GM12801 (cell line): ENCODE results near the gene GPR157.

Source experiments
- TF ChIP-seq, protein P1 (sequence below): IDR thresholded peaks from one replicate; pipeline ENCODE4 v1.5.1; 2011; ENCODE audit warnings: control low read depth; ENCODE audit not compliant: insufficient read length; ENCODE audit errors: extremely low read depth

Gene GPR157

DNA sequence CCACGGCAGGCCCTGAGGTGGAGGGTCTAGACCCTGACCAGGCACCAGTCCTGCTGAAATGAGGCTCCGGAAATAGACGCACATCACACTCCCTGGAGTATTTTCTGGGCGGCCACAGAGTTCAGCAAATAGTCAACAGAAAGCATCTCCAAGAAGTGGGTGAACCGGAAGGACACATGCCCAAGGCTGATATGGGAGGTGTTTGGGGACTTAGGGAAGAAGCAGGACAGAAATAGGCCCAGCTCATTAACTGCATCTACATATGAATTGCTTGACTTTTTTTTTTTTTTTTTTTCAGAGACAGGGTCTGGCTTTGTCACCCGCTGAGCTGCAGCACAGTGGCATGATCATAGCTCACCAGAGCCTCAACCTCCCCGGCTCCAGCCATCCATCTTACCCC lies 36.5 kb upstream of the GPR157 start:
- TF ChIP-seq, protein P1, sequence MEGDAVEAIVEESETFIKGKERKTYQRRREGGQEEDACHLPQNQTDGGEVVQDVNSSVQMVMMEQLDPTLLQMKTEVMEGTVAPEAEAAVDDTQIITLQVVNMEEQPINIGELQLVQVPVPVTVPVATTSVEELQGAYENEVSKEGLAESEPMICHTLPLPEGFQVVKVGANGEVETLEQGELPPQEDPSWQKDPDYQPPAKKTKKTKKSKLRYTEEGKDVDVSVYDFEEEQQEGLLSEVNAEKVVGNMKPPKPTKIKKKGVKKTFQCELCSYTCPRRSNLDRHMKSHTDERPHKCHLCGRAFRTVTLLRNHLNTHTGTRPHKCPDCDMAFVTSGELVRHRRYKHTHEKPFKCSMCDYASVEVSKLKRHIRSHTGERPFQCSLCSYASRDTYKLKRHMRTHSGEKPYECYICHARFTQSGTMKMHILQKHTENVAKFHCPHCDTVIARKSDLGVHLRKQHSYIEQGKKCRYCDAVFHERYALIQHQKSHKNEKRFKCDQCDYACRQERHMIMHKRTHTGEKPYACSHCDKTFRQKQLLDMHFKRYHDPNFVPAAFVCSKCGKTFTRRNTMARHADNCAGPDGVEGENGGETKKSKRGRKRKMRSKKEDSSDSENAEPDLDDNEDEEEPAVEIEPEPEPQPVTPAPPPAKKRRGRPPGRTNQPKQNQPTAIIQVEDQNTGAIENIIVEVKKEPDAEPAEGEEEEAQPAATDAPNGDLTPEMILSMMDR: no peak

DNA sequence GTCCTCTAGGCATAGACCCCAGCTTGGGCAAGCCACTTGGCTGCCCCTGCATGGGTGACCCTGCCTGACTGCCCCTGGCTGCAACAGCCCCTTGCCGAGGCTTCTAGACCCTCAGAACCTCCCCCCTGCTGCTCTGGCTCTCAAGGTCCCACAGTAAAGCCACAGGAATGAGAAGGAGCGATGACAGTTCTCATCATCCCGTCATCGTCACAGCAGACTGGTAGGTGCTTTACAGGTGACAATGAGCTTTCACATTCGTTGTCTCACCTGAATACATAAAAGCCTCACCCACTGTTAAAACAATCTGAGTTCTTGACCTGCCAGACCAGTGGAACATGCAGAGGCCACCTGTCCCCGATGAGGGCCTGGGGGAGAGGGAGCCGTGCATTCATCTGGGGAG lies 36.0 kb upstream of the GPR157 start:
- TF ChIP-seq, protein P1: no peak

DNA sequence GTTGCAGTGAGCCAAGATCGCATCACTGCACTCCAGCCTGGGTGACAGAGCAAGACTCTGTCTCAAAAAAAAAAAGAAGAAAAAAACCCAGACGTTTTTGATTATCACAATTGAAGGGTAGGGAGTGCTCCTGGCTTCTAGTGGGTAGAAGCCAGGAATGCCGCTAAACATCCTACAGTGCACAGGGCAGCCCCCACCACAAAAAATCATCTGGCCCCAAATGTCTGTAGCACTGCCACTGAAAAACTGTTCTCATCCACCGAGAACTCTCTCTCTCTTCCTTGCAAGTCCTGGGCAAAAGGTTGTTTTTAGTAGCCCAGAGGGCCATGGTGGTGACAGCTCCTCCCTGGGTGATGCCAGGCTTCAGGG lies 35.6 kb upstream of the GPR157 start:
- TF ChIP-seq, protein P1: no peak

DNA sequence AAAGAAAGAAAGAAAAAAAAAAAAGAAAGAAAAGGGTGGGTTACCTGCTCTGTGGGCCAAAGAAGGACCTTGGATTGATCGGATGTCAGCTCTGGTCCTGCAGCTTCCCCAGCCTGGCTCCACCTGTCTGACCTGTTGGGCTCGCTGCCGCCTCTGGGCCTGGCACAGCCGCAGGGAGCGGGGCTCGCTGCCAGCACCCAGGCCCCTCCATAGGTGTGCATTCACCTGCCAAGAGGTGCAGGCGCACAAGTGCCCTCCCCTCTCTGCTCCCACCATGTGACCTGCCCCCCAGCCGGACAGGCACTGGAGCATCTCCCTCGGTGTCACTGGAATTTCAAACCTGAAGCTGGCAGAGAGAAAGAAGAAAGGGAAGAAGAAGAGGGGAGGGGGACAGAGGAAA lies 33.1 kb upstream of the GPR157 start:
- TF ChIP-seq, protein P1: no peak

DNA sequence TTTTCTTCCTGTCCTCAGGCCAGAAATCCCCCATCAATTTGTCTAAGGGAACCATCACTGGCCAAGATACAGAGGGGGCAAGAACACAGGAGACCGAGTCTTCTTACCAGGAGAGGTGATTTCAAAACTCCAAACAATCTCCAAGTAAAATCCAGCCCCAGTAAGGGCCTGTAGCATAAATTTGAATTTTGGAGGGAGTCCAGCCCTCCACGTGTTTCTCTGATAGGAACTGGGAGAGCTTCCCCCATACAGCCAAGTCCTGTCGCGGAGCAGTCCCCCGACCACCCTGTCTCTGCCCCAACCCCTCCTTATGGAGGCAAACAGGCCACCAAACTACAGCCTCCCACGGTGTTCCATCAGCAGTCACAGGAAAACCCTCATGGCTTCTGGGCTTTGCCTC lies 32.4 kb upstream of the GPR157 start:
- TF ChIP-seq, protein P1: no peak

DNA sequence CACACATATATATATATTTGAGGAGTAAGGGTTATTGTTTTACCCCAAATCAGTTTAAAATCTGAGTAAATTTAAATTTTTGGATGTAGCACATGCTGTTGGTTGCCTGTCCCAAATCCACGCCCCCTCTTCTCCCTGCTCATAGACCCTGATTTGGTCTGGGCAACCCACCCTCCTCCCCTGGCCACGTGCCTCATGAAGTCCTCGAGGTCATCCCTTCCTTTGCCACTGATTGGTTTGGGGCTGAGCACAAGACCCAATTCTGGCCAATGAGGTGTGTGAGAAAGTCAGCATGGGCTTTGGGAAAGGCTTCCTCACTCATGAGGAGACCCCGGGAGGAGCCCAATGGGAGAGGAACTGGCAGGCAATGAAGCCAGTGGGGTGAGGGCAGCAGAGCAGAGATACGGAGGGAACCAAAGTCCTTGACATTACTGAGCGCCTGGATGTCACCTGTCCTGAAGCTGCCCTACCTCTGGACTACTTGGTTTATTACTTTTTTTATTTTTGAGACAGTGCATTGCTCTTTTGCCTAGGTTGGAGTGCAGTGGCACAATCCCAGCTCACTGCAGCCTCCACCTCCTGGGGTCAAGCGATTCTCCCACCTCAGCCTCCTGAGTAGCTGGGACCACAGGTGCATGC lies 31.3 kb upstream of the GPR157 start:
- TF ChIP-seq, protein P1: no peak

DNA sequence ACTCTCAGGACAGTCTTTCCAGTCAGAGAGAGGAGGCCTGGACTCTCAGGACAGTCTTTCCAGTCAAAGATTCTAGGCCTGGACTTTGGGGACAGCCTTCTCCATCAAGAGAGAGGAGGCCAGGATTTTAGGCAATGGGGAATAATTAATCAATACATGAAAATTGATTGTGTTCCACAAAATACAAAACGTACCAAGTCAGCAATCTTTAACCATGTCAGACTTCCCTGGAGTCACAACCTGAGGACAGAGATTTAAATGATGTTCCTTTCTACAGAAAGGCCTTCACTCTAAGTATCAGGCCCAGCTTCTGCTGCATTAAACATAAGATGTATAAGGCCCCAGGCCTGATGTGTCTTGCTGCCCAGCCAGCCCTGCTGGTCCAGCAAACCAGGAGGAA lies 27.0 kb upstream of the GPR157 start:
- TF ChIP-seq, protein P1: no peak
